DMS153 (cell line): ENCODE results near the gene ZSCAN30.
"Not testable (repeated sequence)": the region's sequence is repeated elsewhere in the genome, so short reads cannot be mapped to it uniquely, and the experiment has no call there.

Source experiments
- DNase-seq: peaks from one replicate; lab custom pipeline; 2025; lab: John Stamatoyannopoulos, UW

The ZSCAN30 gene

DNA sequence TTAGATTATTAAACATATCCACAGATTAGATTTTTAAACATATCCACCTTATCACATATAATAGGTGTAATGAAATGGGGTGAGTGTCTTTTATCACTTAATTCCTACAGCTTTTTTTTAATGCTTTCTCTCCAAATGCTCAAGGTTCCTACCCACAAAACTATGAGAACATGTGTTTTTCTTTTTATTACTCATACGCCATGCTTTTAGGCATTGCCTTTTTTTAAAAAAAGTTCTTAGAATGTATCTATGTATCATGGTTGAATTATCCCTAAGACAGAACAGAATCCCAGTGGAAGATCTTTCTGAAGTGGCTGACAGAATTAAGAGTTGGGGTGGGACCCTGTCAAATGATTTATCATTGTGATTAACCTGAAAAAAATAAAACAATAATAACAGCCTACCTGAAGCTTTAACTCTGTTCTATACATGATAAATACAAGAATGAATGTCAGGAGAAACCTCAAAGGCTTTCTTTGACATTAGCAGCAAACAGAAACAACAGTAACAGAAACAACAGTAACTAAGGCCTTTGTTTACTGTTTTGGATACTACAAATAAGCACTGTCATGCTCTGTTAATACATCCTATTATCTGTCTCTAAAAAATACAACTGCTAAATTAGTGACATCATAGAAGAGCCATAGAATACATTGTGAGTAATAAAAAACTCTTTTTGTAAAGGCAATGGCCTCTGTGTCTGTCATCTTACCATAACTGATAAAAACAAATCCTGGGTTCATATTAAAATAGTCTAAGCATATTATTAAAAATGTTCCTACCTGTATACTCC is 53.3 kb downstream of the ZSCAN30 start:
- DNase-seq: peak; percentile 88

DNA sequence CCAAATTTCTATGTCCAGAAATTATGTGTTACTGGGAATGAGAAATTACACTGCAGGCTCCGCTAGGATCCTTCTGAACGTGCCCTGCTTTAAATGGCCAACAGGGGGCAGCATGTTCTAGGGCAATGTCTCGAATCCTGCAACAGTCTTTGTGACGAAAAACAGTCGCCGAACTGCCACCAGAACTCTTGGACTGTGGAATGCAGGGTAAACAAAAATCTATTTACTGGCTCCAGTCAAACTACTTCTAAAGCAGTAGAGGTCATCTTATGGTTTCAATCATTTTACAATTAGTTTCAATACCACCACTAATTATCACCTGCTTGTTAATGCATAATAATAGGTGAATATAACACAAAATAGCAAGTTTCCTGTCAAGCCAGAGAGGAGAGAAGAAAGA is 59.0 kb downstream of the ZSCAN30 start:
- DNase-seq: no peak

DNA sequence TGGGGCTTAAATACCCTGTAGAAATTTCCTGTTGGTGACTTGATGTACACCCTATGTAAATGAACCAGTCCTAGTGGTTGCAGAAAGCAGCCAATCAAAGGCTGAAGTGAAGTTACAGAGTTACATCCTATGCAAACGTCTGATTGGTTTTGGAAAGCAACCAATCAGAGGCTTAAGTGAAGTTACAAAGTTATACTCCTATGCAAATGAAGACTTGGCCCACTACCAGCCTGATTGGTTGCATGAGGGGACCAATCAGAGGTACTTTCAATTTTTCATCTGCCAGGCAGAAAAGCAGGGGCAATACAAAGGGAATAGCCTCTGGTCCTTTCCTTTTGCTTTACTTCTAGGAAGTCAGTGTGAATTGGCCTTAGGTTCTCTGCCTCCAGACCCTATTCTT is 62.8 kb downstream of the ZSCAN30 start:
- no peak for DNase-seq

DNA sequence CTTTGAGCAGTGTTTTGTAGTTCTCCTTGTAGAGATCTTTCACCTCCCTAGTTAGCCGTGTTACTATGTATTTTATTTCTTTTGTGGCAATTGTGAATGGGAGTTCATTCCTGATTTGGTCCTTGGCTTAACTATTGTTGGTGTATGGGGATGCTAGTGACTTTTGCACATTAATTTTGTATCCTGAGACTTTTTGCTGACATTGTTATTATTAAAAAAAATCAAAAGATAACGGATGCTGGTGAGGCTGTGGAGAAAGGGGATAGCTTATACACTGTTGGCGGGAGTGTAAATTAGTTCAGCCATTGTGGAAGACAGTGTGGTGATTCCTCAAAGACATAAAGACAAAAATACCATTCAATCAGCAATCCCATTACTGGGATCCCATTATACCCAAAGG is 66.2 kb downstream of the ZSCAN30 start:
- no peak for DNase-seq

DNA sequence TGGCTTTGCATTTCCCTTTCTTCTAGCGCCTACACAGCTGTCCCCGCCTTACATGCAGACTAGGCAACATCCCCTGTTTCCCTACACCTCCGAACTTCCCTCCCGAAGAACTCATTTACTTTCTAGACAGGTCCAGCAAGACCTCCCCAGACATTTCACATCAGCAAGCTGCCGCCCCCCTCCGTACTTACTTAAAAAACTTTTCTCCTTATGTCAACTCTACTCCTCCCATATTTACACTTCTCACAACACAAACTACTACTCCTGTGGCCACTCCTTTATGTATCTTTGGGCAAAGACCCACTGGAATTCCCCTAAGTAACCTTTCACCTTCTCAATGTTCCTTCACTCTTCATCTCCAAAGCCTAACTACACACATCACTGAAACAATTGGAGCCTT is 69.6 kb downstream of the ZSCAN30 start:
- no peak for DNase-seq

DNA sequence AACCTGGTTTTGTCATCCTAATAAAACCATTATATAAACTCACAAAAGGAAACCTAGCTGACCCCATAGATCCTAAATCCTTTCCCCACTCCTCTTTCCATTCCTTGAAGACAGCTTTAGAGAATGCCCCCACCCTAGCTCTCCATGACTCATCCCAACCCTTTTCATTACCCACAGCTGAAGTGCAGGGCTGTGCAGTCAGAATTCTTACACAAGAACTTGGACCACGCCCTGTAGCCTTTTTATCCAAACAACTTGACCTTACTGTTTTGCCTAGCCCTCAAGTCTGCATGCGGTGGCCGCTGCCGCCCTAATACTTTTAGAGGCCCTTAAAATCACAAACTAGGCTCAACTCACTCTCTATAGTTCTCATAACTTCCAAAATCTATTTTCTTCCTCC is 70.7 kb downstream of the ZSCAN30 start:
- DNase-seq: not testable (repeated sequence)

DNA sequence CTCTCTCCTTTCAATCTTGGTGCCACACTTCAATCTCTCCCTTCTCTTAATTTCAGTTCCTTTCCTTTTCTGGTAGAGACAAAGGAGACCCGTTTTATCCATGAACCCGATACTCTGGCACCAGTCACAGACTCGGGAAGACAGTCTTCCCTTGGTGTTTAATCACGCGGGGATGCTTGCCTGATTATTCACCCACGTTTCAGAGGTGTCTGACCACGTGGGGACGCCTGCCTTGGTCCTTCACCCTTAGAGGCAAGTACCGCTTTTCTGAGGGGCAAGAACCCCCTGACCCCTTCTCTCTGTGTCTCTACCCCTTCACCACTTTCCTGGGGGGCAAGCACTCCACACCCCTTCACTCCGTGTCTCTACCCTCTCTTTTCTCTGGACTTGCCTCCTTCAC is 73.4 kb downstream of the ZSCAN30 start:
- not testable (repeated sequence) for DNase-seq

DNA sequence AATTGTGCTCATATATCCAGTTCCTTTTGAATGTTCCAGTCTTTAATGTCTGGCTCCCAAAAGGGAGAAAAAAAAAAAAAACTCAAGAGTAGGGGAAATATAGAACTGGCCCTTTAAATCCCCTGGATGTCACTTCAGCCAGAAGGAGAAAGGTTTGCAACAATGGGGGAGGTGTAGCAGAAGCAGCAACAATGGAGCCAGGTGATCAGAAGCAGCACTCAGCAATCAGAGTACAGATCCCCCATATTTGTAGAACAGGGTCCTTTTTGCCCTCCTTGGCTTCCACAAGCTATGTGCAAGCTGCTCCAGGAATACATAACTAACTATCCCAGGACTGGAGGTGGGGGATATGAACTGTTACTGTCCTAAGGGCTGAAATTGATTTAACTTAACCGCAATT is 75.0 kb downstream of the ZSCAN30 start:
- DNase-seq: no peak

DNA sequence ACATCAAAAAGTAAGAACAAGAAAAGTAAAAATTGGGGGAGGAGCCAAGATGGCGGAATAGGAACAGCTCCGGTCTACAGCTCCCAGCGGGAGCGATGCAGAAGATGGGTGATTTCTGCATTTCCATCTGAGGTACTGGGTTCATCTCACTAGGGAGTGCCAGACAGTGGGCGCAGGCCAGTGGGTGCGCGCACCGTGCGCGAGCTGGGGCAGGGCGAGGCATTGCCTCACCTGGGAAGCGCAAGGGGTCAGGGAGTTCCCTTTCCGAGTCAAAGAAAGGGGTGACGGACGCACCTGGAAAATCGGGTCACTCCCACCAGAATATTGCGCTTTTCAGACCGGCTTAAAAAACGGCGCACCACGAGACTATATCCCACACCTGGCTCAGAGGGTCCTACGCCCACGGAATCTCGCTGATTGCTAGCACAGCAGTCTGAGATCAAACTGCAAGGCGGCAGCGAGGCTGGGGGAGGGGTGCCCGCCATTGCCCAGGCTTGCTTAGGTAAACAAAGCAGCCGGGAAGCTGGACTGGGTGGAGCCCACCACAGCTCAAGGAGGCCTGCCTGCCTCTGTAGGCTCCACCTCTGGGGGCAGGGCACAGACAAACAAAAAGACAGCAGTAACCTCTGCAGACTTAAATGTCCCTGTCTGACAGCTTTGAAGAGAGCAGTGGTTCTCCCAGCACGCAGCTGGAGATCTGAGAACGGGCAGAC is 84.1 kb downstream of the ZSCAN30 start:
- DNase-seq: not testable (repeated sequence)

DNA sequence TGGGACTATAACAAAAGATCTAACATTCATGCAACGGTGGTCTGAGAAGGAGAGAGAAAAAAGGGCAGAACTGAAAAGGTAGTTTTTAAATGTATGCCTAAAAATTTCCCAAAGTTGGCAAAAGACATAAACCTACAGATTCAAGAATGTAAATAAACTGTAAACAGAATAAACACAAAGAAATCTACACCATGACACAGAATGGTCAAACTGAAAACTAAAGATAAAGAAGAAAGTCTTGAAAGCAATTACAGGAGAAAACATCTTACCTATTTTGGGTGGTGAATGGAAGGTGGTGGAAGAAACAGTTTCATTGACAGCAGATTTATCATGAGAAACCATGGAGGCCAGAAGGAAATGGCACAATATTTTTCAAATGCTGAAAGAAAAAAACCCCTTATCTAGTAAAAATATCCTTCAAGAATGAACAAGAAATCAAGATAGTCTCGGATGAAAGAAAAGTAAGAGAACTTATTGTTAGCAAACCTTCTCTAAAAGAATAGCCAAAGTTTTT is 84.8 kb downstream of the ZSCAN30 start:
- DNase-seq: no peak

DNA sequence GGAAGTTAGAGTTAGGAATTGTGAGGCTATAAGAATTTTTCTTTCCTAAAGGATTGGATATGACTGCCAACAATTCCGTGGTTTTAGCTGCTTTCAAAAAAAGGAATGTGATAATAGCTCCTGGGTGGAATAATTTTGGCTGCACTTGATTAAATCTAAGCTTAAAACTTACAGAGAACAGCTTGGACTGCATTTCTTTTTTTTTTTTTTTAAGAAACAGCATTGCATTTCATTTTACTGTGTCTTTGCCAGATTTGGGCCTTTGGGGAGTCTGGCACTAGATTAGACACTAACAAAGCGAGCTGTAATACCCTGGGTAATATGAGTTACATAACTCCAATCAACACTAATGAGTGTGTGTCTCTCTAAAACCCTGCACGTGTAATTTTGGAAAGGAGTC is 87.0 kb downstream of the ZSCAN30 start:
- no peak for DNase-seq

DNA sequence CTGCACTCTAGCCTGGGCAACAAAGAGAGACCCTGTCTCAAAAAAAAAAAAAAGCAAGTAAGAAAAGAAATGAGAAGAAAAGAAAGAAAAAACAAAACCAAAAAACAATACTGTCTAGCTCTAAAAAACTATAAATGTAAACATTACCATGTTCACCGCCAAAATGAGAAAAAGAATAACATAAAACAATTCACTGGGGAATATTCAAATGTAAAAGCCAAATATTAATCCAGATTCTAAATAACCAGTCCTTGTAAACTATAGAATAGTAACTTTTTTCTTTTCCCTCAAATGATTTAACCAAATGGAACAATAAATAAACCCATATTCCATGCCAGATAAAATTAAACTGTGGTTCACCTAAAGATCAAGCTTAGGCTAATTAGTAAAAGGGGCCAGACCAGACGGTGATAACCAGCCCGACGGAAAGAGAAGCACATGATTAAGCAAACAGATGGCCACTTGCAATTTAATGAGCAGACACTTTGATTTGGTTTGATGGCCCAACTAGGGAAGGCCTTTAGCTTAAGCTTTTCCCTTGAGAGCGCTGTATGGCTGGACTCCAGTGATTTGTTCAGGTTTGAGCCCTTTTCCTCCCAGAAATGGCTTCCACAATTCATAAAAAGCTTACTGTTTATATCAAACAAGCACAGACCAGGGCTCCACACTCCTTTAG is 88.6 kb downstream of the ZSCAN30 start:
- peak; percentile 23 for DNase-seq
